A172 (cell line): Measurements from ENCODE around the gene LRRC19. TPM values are rescaled to one million over a fixed set of nuclear protein-coding genes. Genes with fewer than 3 reads are reported as not detected.

Source experiments
- DNase-seq: peaks from one replicate; pipeline ENCODE4 v3.0.0-alpha.2; 2015; ENCODE audit warnings: low spot score
- total RNA-seq: library from RNA; depleted of rRNA; stranded (reverse); fragments of >200 nt; shearing (Covaris generic); gene quantifications from 2 replicates; pipeline ENCODE4 v1.2.3, GENCODE V29; 2014; rRNA removed

Gene LRRC19
- total RNA-seq, 1 experiment from 2014 or later, result not detected

- DNase-seq, result peak; percentile 95
These were observed 49.3 kb downstream of the LRRC19 start, which contains the start of gene IFT74 for GRCh38 chr9:26955921-26956859. Gene IFT74, plus strand, starts transcription at chr9:26956412. Its CDS starts 5,556 bp downstream, at chr9:26961968.

- peak; percentile 13 for DNase-seq
These were observed 50.1 kb downstream of the LRRC19 start for GRCh38 chr9:26955222-26955903.

DNA sequence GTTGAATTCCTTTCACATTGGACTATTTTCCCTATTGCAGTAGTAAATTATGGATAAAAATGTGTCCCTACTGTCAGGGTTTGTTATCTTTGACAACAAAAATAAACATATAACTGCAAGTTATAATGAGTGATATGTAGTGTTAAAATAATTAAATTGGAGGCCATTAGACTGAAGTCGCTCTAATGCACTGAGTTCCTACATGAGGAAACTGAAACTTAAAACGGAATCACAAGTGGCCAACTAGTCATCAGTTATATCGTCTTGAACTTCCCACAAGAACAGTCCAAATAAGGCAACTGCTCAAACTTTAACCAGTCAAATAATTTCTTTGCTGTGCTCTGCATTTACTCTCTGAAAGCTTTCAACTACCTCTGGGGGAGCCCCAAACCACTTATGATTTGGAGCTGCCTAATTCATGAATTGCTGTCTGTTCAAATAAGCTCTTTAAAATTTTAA, 51.4 kb downstream of the LRRC19 start:
- peak; percentile 12 for DNase-seq

- DNase-seq, result no peak
These were observed 53.7 kb downstream of the LRRC19 start for GRCh38 chr9:26951794-26952193.

- no peak for DNase-seq
These were observed 55.0 kb downstream of the LRRC19 start for GRCh38 chr9:26950521-26950920.

GRCh38 chr9:26949637-26950069, 55.8 kb downstream of the LRRC19 start:
- peak; percentile 55 for DNase-seq

DNA sequence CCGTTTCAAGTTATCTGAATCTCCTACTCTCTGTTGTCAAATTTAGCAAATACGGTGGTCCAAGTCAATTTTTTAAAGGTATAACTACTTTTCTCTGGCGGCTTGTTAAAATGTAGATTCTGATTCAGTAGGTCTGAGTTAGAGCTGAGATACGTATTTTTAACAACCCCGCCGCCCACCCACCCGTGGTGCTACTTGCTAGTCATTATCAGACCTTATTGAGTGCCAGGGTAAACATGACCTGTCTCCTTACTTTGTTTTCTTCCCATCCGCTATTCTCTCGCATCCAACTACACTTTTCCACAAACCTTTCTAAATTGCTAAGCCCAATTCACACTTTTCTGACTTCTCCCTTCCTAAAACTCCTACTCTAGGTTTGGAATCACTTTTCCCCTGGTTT, 57.7 kb downstream of the LRRC19 start:
- DNase-seq, result no peak

DNA sequence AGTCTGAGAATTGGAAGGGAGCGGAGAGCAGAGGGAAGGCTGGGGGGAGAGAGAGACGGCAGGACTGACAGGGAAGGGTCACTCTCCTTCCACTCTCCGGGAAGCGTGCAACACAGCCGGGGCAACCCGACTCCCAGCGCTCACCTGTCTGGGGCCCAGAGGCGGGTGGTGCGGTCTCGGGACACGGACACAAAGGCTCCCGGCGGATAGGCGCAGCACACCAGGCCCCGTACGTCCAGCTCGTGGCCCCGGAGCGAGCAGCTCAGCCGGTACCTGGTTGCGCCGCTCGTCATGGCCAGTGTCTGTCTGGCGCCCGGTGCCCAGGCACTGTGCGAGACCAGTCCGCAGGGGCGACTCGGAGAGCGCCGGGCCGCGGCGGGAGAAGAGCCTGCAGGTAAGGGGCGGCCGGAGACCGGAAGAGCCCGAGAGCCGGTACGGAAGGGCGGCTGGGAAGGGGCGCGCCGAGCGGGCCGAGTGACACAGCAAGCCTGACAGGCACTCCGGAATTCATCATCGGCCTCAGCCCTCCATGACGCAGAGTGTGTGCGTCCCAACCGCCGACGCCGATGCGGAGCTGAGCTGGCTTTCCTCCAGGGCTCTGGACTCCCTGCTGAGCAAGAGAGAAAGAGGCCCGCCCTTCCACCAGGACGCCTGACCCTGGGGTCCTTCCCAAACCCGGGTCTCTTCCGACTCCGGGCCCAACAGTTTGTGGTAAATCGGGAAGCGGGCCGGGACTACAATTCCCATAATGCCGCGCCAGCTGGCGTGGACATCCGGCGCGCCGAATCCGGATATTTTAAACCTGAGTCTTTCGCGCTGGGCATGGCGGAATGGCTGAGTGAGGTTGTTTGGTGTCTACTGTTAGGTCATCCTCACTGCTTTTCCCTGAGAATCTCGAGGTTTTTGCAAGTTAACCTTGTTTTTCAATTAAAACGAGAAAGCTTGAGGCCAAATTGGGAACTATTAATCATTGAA, 58.4 kb downstream of the LRRC19 start, which contains the start of gene PLAA:
PLAA (minus strand) TSS at position 490 of the 975 bp plus-strand sequence; CDS start at position 293, 197 bp downstream.
- peak; percentile 85 for DNase-seq

DNA sequence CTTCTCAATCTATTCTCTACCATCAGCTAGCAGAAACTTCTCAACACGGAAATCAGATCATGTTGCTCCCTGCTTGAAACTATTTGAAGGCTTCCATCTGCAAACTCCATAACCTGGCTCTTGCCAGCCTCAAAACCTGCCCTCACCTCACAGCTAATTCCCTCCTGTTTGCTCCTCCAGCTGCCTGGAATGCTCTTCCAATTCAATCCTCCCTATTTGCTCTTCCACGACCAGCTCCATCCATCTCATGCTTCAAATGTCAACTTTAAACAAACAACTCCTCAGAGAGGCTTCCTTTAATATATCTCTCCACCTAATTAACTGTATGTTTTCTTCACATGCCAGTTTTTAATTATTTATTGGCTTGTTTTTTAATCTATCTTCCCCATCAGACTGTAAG, 59.9 kb downstream of the LRRC19 start:
- no peak for DNase-seq

Other genes starting within 250 kb of the LRRC19 start
- gene CAAP1, start 112.9 kb downstream of the LRRC19 start, total RNA-seq, result 25.1 and 28.8 TPM in 2 replicates
- 41.3 and 44.3 TPM in 2 replicates for gene PLAA, start 58.4 kb downstream of the LRRC19 start, total RNA-seq
- gene IFT74, start 49.3 kb downstream of the LRRC19 start, total RNA-seq, result 19.0 and 27.1 TPM in 2 replicates
- gene TEK, start 103.6 kb upstream of the LRRC19 start, total RNA-seq, result 3.9 and 7.6 TPM in 2 replicates